Tibial artery (tissue), 4 donors: ENCODE data around the gene SUN5.

Source experiments
- DNase-seq, 2 donors: peaks; one replicate each; pipeline ENCODE4 v3.0.0-alpha.2; 2019
- H3K27ac ChIP-seq, 2 donors: fragments of 200-600 bp; sonication (generic) in 1 of 2; 1 replicate in 1 of 2; 2 replicates in 1 of 2; pipeline ENCODE4 v1.5.1; 2018 to 2019; ENCODE audit warnings: mild to moderate bottlenecking in 1 of 2
- H3K27me3 ChIP-seq, 2 donors: fragments of 200-600 bp; sonication (generic) in 1 of 2; one replicate each; pipeline versions ENCODE4 v1.5.1 to v1.6.0; 2016 to 2019
- H3K36me3 ChIP-seq, 3 donors: fragments of 200-600 bp; sonication (generic) in 2 of 3; one replicate each; pipeline ENCODE4 v1.5.1; 2016 to 2019; ENCODE audit warnings: mild to moderate bottlenecking in 2 of 3
- H3K4me1 ChIP-seq, 4 donors: fragments of 200-600 bp; sonication (generic) in 2 of 4; 1 replicate in 3 of 4; 2 replicates in 1 of 4; pipeline ENCODE4 v1.5.1; 2016 to 2019
- H3K4me3 ChIP-seq, 2 donors: fragments of 200-600 bp; sonication (generic) in 1 of 2; 1 replicate in 1 of 2; 2 replicates in 1 of 2; pipeline ENCODE4 v1.5.1; 2018 to 2019; ENCODE audit warnings: mild to moderate bottlenecking in 2 of 2
- H3K9me3 ChIP-seq, 3 donors: fragments of 200-600 bp; sonication (generic) in 1 of 3; one replicate each; pipeline ENCODE4 v1.5.1; 2016 to 2019
- intact Hi-C: fragments of 100-400 bp; cut with DNase I; formaldehyde crosslinking; loops from one replicate; pipeline ENCODE4 v1.15.0; 2023; ENCODE audit warnings: low total_unique reads
- TF ChIP-seq, protein P1 (sequence below), 2 experiments: fragments of 200-600 bp in 1 of 2; fragments of 450-650 bp in 1 of 2; IDR thresholded peaks; one replicate each; pipeline ENCODE4 v1.5.1; 2017 to 2019; ENCODE audit warnings: antibody characterized with exemption in 2 of 2, mild to moderate bottlenecking in 1 of 2, moderate library complexity in 1 of 2

SUN5 gene

GRCh38 chr20:33008336-33009213, 4.3 kb upstream of the SUN5 start:
- DNase-seq: no peak
- H3K4me3 ChIP-seq: no peak overlapping the region
- H3K4me1 ChIP-seq: no peaks in the 10 kb centered on the region
- H3K9me3 ChIP-seq: peaks cover 0 to 5% (median 0%) of the 10 kb centered on the region in 3 donors
- no peak overlapping the region for H3K27ac ChIP-seq
- H3K36me3 ChIP-seq: no peaks in the 10 kb centered on the region
- intact Hi-C loops: no loop called here
- TF ChIP-seq, protein P1, sequence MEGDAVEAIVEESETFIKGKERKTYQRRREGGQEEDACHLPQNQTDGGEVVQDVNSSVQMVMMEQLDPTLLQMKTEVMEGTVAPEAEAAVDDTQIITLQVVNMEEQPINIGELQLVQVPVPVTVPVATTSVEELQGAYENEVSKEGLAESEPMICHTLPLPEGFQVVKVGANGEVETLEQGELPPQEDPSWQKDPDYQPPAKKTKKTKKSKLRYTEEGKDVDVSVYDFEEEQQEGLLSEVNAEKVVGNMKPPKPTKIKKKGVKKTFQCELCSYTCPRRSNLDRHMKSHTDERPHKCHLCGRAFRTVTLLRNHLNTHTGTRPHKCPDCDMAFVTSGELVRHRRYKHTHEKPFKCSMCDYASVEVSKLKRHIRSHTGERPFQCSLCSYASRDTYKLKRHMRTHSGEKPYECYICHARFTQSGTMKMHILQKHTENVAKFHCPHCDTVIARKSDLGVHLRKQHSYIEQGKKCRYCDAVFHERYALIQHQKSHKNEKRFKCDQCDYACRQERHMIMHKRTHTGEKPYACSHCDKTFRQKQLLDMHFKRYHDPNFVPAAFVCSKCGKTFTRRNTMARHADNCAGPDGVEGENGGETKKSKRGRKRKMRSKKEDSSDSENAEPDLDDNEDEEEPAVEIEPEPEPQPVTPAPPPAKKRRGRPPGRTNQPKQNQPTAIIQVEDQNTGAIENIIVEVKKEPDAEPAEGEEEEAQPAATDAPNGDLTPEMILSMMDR (IDR thresholded peaks at IDR 0.05): no peak
- peaks cover 0 to 18% of the 10 kb centered on the region in 2 donors for H3K27me3 ChIP-seq

DNA sequence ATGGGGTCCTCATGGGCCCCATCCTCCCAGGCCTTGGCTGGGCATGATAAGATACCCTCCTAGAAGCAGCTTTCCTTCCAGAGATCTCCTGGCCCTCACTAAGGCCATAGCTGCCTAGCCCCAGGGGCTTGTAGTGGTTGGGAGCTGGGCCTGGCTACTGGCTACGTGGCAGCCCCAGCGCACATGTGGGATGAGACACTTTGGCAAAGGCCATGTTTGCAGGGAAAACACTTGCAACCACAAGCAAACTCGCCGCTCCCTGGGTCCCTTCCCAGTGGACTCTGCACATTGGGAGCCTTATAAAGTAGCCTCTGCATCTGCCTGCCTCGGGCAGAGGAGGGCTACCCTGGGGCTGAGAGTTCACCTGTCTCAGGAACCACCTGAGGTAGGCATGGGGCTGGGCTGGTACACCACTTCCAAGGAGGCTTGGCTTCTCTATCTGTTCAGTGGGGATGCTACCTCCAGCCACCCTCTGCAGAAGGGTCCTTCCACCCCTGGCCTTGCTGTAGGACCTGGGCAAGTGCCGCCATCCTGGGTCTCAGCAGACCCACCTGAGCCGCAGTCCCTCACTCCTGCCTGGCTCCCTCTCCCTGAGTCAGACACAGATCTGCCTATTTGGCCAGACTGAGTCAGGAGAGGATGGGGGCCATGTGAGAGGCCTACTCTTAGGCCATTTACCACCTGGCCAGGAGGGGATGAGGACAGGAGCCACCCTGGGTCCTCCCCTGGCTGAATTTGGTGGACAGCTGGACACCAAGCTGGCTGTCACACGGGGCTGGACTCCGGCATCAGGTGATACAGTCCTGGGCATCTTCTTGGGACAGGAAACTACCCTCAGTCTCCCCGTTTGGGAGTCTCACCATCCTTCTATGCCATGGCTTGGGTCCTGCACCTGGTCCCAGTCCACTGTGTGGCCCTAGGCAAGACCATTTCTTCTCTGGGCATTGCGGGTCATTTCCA, 3.4 kb upstream of the SUN5 start, which contains the start of gene BPIFB2:
Gene BPIFB2, plus strand, starts transcription at position 329 of the 960 bp plus-strand sequence. CDS start 871 bp downstream, outside the sequence.
- H3K27me3 ChIP-seq: peaks cover 0 to 15% of the 10 kb centered on the region in 2 donors
- H3K9me3 ChIP-seq: peaks cover 0 to 5% (median 0%) of the 10 kb centered on the region in 3 donors
- TF ChIP-seq, protein P1 (IDR thresholded peaks at IDR 0.05): no peak
- no peaks in the 10 kb centered on the region for H3K36me3 ChIP-seq
- DNase-seq: no peak
- no peak within 1 kb of the TSS for H3K27ac ChIP-seq
- no peak within 1 kb of the TSS for H3K4me3 ChIP-seq
- no peaks in the 10 kb centered on the region for H3K4me1 ChIP-seq
- intact Hi-C loops: no loop called here

GRCh38 chr20:33006776-33007375, 2.6 kb upstream of the SUN5 start:
- intact Hi-C loops: no loop called here
- Histone ChIP-seq H3K27me3 (peaks cover 0 to 15% of the 10 kb centered on the region in 2 donors), H3K9me3 (peaks cover 0 to 5% (median 0%) of the 10 kb centered on the region in 3 donors), H3K27ac (no peak overlapping the region), H3K4me1 (no peaks in the 10 kb centered on the region), H3K36me3 (no peaks in the 10 kb centered on the region), H3K4me3 (no peak overlapping the region)
- TF ChIP-seq, protein P1 (IDR thresholded peaks at IDR 0.05): no peak
- DNase-seq: no peak

- TF ChIP-seq, protein P1 (IDR thresholded peaks at IDR 0.05): no peak
- H3K27me3 ChIP-seq: peaks cover 0 to 15% of the 10 kb centered on the region in 2 donors
- H3K4me3 ChIP-seq: no peak overlapping the region
- H3K9me3 ChIP-seq: peaks cover 0 to 5% (median 0%) of the 10 kb centered on the region in 3 donors
- no peak for DNase-seq
- intact Hi-C loops: no loop called here
- H3K27ac ChIP-seq: no peak overlapping the region
- H3K36me3 ChIP-seq: no peaks in the 10 kb centered on the region
- no peaks in the 10 kb centered on the region for H3K4me1 ChIP-seq
These were observed 1.9 kb upstream of the SUN5 start for GRCh38 chr20:33005908-33006775.
